ENCODE results near the gene CNN2. TPM values are rescaled to one million over a fixed set of nuclear protein-coding genes. Genes with fewer than 3 reads are reported as not detected.
A peak's percentile ranks its signal among the peaks of the same experiment; 100 is the strongest.

The CNN2 gene
- total and polyA plus RNA-seq, 2 of the 13 experiments (the other 11 are each of a cell fraction or from before 2014, with no cell fraction given), result 63.6 to 70.0 TPM

DNA sequence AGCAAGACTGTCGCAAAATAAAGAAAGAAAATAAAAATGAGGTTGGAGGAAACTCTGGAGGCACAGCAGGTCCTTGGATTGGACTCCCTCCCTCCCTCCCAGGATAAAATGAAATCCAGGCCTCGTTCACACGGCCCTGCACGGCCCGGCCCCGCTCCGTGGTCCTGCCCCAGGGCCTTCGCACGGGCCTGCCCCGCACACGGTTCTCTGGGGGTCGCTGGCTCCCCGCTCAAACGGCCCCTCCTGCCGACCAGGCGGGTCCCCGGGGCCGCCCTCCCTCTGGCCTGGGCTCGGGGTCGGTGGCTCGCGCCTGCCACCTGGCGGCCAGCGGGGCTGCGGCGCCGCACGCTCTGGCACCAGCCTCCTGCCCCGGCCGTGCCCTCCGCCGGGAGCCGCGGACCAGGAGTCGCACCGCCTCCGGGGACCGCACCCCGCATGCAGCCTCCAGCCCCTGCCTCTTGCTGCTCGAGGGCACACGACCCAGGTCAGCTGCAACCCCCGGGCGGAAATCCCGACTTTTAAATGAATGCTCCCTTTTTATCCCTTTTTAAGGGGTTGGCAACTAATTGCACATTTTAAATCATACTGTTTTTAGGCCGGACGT, 43.7 kb upstream of the CNN2 start (continued):
- TF ChIP-seq, protein P1, sequence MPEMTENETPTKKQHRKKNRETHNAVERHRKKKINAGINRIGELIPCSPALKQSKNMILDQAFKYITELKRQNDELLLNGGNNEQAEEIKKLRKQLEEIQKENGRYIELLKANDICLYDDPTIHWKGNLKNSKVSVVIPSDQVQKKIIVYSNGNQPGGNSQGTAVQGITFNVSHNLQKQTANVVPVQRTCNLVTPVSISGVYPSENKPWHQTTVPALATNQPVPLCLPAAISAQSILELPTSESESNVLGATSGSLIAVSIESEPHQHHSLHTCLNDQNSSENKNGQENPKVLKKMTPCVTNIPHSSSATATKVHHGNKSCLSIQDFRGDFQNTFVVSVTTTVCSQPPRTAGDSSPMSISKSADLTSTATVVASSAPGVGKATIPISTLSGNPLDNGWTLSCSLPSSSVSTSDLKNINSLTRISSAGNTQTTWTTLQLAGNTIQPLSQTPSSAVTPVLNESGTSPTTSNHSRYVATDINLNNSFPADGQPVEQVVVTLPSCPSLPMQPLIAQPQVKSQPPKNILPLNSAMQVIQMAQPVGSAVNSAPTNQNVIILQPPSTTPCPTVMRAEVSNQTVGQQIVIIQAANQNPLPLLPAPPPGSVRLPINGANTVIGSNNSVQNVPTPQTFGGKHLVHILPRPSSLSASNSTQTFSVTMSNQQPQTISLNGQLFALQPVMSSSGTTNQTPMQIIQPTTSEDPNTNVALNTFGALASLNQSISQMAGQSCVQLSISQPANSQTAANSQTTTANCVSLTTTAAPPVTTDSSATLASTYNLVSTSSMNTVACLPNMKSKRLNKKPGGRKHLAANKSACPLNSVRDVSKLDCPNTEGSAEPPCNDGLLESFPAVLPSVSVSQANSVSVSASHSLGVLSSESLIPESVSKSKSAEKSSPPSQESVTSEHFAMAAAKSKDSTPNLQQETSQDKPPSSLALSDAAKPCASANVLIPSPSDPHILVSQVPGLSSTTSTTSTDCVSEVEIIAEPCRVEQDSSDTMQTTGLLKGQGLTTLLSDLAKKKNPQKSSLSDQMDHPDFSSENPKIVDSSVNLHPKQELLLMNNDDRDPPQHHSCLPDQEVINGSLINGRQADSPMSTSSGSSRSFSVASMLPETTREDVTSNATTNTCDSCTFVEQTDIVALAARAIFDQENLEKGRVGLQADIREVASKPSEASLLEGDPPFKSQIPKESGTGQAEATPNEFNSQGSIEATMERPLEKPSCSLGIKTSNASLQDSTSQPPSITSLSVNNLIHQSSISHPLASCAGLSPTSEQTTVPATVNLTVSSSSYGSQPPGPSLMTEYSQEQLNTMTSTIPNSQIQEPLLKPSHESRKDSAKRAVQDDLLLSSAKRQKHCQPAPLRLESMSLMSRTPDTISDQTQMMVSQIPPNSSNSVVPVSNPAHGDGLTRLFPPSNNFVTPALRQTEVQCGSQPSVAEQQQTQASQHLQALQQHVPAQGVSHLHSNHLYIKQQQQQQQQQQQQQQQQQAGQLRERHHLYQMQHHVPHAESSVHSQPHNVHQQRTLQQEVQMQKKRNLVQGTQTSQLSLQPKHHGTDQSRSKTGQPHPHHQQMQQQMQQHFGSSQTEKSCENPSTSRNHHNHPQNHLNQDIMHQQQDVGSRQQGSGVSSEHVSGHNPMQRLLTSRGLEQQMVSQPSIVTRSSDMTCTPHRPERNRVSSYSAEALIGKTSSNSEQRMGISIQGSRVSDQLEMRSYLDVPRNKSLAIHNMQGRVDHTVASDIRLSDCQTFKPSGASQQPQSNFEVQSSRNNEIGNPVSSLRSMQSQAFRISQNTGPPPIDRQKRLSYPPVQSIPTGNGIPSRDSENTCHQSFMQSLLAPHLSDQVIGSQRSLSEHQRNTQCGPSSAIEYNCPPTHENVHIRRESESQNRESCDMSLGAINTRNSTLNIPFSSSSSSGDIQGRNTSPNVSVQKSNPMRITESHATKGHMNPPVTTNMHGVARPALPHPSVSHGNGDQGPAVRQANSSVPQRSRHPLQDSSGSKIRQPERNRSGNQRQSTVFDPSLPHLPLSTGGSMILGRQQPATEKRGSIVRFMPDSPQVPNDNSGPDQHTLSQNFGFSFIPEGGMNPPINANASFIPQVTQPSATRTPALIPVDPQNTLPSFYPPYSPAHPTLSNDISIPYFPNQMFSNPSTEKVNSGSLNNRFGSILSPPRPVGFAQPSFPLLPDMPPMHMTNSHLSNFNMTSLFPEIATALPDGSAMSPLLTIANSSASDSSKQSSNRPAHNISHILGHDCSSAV (CRISPR knock-in tag; IDR thresholded peaks at IDR 0.05; ENCODE audit: borderline replicate concordance), result no peak
- no peak for TF ChIP-seq FLYWCH1 (CRISPR knock-in tag; IDR thresholded peaks at IDR 0.05)
- no peak for TF ChIP-seq HDAC1 (CRISPR knock-in tag; IDR thresholded peaks at IDR 0.05)
- no peak for TF ChIP-seq DMAP1 (CRISPR knock-in tag; IDR thresholded peaks at IDR 0.05)
- no peak for TF ChIP-seq CCAR2 (optimal IDR thresholded peaks at IDR 0.05; ENCODE audit: low read depth, low read length)
- TF ChIP-seq RXRA (CRISPR knock-in tag; IDR thresholded peaks at IDR 0.05), result 0 out of 2 replicates have a peak, but pooled peaks have one; percentile 17
- TF ChIP-seq RBM39 (IDR thresholded peaks at IDR 0.05; ENCODE audit: low read depth, low read length, poor library complexity, severe bottlenecking), result no peak
- TF ChIP-seq MED1 (CRISPR knock-in tag; IDR thresholded peaks at IDR 0.05), result peak; percentile 66
- no peak for TF ChIP-seq ZEB1 (IDR thresholded peaks at IDR 0.05; ENCODE audit: insufficient replicate concordance, low read depth)
- peak; percentile 56; the same call in 1 of the 2 replicates for TF ChIP-seq GABPB1 (CRISPR knock-in tag; IDR thresholded peaks at IDR 0.05)
- no peak; the same call in 1 of the 2 replicates for TF ChIP-seq MTA1 (CRISPR knock-in tag; IDR thresholded peaks at IDR 0.05; ENCODE audit: borderline replicate concordance)
- TF ChIP-seq XRCC5 (optimal IDR thresholded peaks at IDR 0.05; ENCODE audit: low read length), result peak; percentile 69
- TF ChIP-seq STAG1 (CRISPR knock-in tag; IDR thresholded peaks at IDR 0.05), result peak; percentile 97
- TF ChIP-seq TARDBP (CRISPR knock-in tag; IDR thresholded peaks at IDR 0.05), result peak; percentile 24; the same call in 1 of the 2 replicates
- no peak for TF ChIP-seq SNRNP70 (IDR thresholded peaks at IDR 0.05; ENCODE audit: low read depth, low read length)
- TF ChIP-seq, protein P2, sequence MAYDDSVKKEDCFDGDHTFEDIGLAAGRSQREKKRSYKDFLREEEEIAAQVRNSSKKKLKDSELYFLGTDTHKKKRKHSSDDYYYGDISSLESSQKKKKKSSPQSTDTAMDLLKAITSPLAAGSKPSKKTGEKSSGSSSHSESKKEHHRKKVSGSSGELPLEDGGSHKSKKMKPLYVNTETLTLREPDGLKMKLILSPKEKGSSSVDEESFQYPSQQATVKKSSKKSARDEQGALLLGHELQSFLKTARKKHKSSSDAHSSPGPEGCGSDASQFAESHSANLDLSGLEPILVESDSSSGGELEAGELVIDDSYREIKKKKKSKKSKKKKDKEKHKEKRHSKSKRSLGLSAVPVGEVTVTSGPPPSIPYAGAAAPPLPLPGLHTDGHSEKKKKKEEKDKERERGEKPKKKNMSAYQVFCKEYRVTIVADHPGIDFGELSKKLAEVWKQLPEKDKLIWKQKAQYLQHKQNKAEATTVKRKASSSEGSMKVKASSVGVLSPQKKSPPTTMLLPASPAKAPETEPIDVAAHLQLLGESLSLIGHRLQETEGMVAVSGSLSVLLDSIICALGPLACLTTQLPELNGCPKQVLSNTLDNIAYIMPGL (CRISPR knock-in tag; IDR thresholded peaks at IDR 0.05; ENCODE audit: borderline replicate concordance in 1 of 2, low read depth in 1 of 2), result peak; percentile 72 to 79; a peak in 2 of 4 replicates
- TF ChIP-seq ZNF124 (CRISPR knock-in tag; IDR thresholded peaks at IDR 0.05), result no peak
- TF ChIP-seq HNRNPL (IDR thresholded peaks at IDR 0.05; ENCODE audit: low read depth, low read length), result 0 out of 2 replicates have a peak, but pooled peaks have one; percentile 27
- TF ChIP-seq IRF2 (CRISPR knock-in tag; IDR thresholded peaks at IDR 0.05), result no peak; the same call in 1 of the 2 replicates
- no peak for TF ChIP-seq TOE1 (CRISPR knock-in tag; IDR thresholded peaks at IDR 0.05)

All from HepG2 (cell line).